Measurements from ENCODE around the gene HIGD2A. TPM values are rescaled to one million over a fixed set of nuclear protein-coding genes. Genes with fewer than 3 reads are reported as not detected.

HIGD2A gene
- total and polyA plus RNA-seq, 2 donors (not counting 3 experiments of a cell fraction or from before 2014, with no cell fraction given): 96.2 to 210 TPM

DNA sequence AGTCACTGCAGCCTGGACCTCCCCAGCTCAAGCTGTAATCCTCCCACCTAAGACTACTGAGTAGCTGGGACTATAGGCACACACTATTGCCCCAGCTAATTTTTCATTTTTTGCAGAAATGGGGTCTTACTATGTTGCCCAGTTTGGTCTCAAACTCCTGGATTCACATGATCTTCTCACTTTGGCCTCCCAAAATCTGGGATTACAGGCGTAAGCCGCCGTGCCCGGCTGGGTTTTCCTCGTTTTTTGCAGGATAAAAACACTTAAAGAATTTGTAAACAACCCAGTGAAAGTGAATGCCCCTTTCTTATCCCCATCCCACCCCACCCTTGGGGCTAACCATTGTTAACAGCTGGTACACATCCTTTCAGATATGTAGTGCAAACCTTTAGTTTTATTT is 20.0 kb downstream of the HIGD2A start:
- dilution Hi-C loops (cut with MboI; ENCODE audit: extremely low pct_ligation_motif_present, low sequenced_read_pairs) (no loop called here), intact Hi-C loops (cut with micrococcal nuclease) (no loop called here)
- no TSS peak for BruUV-seq (replicated peaks)
- Histone ChIP-seq H3K4me3 (replicated peaks in 1 of 3; ENCODE audit: insufficient read depth in 1 of 3, low read depth in 1 of 3, low read length in 3 of 3) (no peak overlapping the region), H3K79me2 (ENCODE audit: control insufficient read depth, insufficient read depth, low read length) (peaks cover 4% of the 10 kb centered on the region), H3K4me1 (ENCODE audit: control insufficient read depth, extremely low read depth, insufficient read depth, low read length) (no peaks in the 10 kb centered on the region), H3K27ac (ENCODE audit: insufficient read depth, low read depth, low read length) (no peak overlapping the region), H3K9me1 (replicated peaks; ENCODE audit: control insufficient read depth, extremely low read depth, insufficient read depth, low read length) (no peaks in the 10 kb centered on the region), H3K9ac (replicated peaks; ENCODE audit: extremely low read depth, insufficient read depth, low read length) (no peak overlapping the region), H2AFZ (ENCODE audit: low read depth, low read length) (no peak overlapping the region), H3K36me3 (ENCODE audit: control insufficient read depth in 2 of 2, extremely low read depth in 1 of 2, insufficient read depth in 2 of 2, low read length in 2 of 2) (peaks cover 3 to 13% of the 10 kb centered on the region in 2 experiments), H3K27me3 (ENCODE audit: control insufficient read depth in 2 of 2, insufficient read depth in 2 of 2, low read length in 2 of 2) (no peaks in the 10 kb centered on the region), H3K4me2 (ENCODE audit: insufficient read depth, low read length) (no peak overlapping the region), H3K9me3 (replicated peaks; ENCODE audit: control insufficient read depth, insufficient read depth, low read length) (no peaks in the 10 kb centered on the region), H4K20me1 (replicated peaks; ENCODE audit: control insufficient read depth, extremely low read depth, insufficient read depth, low read length) (no peaks in the 10 kb centered on the region)
- DNase-seq (ENCODE audit: low read depth, low spot score) (no peak), FAIRE-seq (no peak)
- POLR2A ChIA-PET: no interaction called here
- TF ChIP-seq, protein P1, sequence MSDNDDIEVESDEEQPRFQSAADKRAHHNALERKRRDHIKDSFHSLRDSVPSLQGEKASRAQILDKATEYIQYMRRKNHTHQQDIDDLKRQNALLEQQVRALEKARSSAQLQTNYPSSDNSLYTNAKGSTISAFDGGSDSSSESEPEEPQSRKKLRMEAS (IDR thresholded peaks at IDR 0.05; ENCODE audit: insufficient read depth, insufficient read length): no peak
- TF ChIP-seq JUN (IDR thresholded peaks at IDR 0.05; ENCODE audit: borderline replicate concordance, insufficient read depth, insufficient read length, low read depth) (no peak), FOS (IDR thresholded peaks at IDR 0.05; ENCODE audit: borderline replicate concordance, insufficient read depth, low read length) (no peak), MYC (IDR thresholded peaks at IDR 0.05; ENCODE audit: low read depth, low read length) (no peak), POLR2A (IDR thresholded peaks at IDR 0.05; ENCODE audit: low read depth, low read length) (no peak), GATA2 (IDR thresholded peaks at IDR 0.05; ENCODE audit: insufficient read depth, insufficient read length, low read depth, low read length) (no peak), EZH2 (IDR thresholded peaks at IDR 0.05; ENCODE audit: borderline replicate concordance, low read depth, low read length, severe bottlenecking) (no peak), POLR2AphosphoS5 (IDR thresholded peaks at IDR 0.05; ENCODE audit: insufficient read depth, low read depth, low read length) (no peak)
- TF ChIP-seq, protein P2, sequence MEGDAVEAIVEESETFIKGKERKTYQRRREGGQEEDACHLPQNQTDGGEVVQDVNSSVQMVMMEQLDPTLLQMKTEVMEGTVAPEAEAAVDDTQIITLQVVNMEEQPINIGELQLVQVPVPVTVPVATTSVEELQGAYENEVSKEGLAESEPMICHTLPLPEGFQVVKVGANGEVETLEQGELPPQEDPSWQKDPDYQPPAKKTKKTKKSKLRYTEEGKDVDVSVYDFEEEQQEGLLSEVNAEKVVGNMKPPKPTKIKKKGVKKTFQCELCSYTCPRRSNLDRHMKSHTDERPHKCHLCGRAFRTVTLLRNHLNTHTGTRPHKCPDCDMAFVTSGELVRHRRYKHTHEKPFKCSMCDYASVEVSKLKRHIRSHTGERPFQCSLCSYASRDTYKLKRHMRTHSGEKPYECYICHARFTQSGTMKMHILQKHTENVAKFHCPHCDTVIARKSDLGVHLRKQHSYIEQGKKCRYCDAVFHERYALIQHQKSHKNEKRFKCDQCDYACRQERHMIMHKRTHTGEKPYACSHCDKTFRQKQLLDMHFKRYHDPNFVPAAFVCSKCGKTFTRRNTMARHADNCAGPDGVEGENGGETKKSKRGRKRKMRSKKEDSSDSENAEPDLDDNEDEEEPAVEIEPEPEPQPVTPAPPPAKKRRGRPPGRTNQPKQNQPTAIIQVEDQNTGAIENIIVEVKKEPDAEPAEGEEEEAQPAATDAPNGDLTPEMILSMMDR (IDR thresholded peaks at IDR 0.05; ENCODE audit: extremely low read depth in 1 of 2, insufficient read depth in 1 of 2, low read depth in 1 of 2, low read length in 2 of 2): no peak
- CTCF ChIA-PET: interaction anchor here (0.9 kb wide), 1 partner anchor 39 kb away, joined by 3 read pairs; the partner anchor contains the start of gene FAF2
